Uterus (tissue), 2 donors: ENCODE data around the gene LASP1.

Experiments used
- POLR2A ChIP-seq, 2 donors: fragments of 450-650 bp; IDR thresholded peaks; one replicate each; pipeline ENCODE4 v1.6.1; 2016; ENCODE audit warnings: antibody characterized with exemption in 2 of 2, mild to moderate bottlenecking in 1 of 2, moderate library complexity in 1 of 2
- TF ChIP-seq, protein P1 (sequence below), 4 experiments: fragments of 200-600 bp in 2 of 4; fragments of 450-650 bp in 2 of 4; sonication (generic) in 2 of 4; IDR thresholded peaks; one replicate each; pipeline ENCODE4 v1.5.1; 2016 to 2019; ENCODE audit warnings: antibody characterized with exemption in 4 of 4, mild to moderate bottlenecking in 2 of 4, moderate library complexity in 1 of 4

DNA sequence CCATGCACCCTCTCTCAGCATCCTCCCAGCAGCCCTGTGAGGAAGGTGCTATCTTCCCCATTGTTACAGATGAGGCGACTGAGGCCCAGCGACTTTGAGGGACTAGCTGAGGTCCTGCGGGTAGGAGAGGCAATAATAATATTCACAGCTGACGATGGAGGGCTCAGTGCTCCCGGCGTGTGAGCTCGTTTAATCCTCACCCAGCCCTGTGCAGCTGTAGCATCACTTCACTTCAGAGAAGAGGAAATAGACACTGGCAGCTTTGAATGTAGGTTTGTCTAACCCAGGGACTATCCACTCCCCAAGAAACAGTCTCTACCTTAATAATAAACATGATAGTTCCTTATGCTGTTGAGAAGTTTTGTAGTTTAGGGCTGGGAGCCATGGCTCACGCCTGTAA lies 21.6 kb downstream of the LASP1 start:
- TF ChIP-seq, protein P1, sequence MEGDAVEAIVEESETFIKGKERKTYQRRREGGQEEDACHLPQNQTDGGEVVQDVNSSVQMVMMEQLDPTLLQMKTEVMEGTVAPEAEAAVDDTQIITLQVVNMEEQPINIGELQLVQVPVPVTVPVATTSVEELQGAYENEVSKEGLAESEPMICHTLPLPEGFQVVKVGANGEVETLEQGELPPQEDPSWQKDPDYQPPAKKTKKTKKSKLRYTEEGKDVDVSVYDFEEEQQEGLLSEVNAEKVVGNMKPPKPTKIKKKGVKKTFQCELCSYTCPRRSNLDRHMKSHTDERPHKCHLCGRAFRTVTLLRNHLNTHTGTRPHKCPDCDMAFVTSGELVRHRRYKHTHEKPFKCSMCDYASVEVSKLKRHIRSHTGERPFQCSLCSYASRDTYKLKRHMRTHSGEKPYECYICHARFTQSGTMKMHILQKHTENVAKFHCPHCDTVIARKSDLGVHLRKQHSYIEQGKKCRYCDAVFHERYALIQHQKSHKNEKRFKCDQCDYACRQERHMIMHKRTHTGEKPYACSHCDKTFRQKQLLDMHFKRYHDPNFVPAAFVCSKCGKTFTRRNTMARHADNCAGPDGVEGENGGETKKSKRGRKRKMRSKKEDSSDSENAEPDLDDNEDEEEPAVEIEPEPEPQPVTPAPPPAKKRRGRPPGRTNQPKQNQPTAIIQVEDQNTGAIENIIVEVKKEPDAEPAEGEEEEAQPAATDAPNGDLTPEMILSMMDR (IDR thresholded peaks at IDR 0.05) = no peak
- TF ChIP-seq POLR2A (IDR thresholded peaks at IDR 0.05) = no peak
